ENCODE data around the gene CCDC85B.

The CCDC85B gene

DNA sequence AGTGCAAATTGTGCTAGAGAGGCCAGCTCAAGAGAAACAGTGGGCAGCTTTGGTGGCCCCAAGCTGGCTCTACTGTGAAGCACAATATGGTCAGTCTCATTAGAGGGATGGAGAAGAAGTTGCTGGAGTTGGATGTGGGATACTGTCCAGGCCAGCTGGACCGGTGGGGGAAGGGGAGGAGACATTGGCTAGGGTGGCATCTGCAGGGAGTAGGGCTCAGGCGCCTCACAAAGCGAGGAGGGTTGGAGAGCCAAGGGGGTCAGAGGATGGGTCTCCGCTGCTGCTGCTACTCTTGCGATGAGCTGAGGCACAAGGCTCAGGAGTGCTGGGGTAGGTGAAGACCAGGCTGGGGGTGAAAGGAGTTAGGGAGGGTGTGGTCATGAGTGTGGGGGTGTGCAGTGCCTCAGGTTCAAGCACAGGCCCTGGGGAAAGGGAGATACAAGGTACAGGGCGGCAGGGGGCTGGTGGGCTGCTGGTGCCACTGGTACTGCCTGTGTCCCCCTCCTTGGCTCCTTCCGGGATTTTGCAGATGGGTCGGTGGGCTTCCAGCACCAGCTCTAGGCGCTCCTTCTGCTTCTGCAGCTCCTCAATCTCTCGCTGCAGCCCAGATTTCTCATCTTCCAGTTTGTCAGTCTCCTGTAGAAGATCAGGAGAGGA, 2.3 kb downstream of the CCDC85B start:
- no peak overlapping the region for H3K4me3 ChIP-seq (ENCODE audit: low read length)
- no peak for DNase-seq (ENCODE audit: low read depth)
- TF ChIP-seq CTCF (conservative IDR thresholded peaks at IDR 0.05; ENCODE audit: low read depth, low read length), result no peak

- no peak for TF ChIP-seq CTCF (conservative IDR thresholded peaks at IDR 0.05; ENCODE audit: low read depth, low read length)
- no peak for DNase-seq (ENCODE audit: low read depth)
- H3K4me3 ChIP-seq (ENCODE audit: low read length), result no peak overlapping the region
Observed at GRCh38 chr11:65894034-65894591, 3.6 kb downstream of the CCDC85B start.

DNA sequence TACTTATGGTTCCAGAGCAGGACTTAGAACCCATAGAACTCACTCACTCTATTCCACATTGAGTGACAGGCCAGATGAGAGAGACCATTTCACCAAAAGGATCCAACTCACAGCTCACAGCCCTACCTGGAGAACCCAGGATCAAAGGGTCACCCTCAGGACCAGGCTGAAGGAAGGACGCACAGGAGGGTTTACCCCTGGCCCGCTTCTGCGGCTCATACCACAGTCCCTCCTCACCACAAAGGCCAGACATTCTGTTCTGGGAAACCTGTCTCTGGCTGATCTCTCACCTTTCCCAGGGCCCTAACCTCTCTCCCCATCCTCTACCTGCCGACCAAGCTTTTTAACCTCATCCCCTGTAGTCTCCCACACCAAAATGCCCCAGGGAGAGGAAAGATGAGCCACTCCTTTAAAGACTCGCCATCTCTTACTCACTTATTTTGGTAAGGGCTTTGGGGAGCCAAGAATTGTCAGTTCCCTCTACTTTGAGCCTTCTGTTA, 5.1 kb downstream of the CCDC85B start:
- H3K4me3 ChIP-seq (ENCODE audit: low read length), result no peak overlapping the region
- no peak for TF ChIP-seq CTCF (conservative IDR thresholded peaks at IDR 0.05; ENCODE audit: low read depth, low read length)
- no peak for DNase-seq (ENCODE audit: low read depth)

GRCh38 chr11:65896034-65896999, 5.8 kb downstream of the CCDC85B start:
- no peak overlapping the region for H3K4me3 ChIP-seq (ENCODE audit: low read length)
- no peak for TF ChIP-seq CTCF (conservative IDR thresholded peaks at IDR 0.05; ENCODE audit: low read depth, low read length)
- DNase-seq (ENCODE audit: low read depth), result no peak

DNA sequence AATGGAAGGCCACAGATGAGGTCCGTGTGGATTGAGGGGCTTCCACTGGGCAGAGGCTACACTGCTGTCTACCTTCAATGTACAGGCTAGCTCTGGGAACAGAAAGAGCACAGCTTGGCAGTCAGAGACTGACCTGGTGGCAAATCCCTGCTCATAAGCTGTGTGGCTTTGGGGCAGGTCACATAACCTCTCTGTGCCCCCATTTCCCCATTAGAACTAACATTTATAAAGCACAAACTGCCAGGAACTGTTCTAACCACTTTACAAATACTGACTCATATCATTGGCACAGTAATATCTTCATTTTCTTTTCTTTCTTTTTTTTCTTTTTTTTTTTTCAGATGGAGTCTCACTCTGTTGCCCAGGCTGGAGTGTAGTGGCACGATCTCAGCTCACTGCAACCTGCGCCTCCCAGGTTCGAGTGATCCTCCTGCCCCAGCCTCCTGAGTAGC, 6.6 kb downstream of the CCDC85B start:
- H3K4me3 ChIP-seq (ENCODE audit: low read length), result no peak overlapping the region
- DNase-seq (ENCODE audit: low read depth), result no peak
- no peak for TF ChIP-seq CTCF (conservative IDR thresholded peaks at IDR 0.05; ENCODE audit: low read depth, low read length)

- peak overlapping the region; percentile 88 for H3K4me3 ChIP-seq (ENCODE audit: low read length)
- no peak for TF ChIP-seq CTCF (conservative IDR thresholded peaks at IDR 0.05; ENCODE audit: low read depth, low read length)
- no peak for DNase-seq (ENCODE audit: low read depth)
Observed at GRCh38 chr11:65898656-65899355, 8.3 kb downstream of the CCDC85B start.

Data from retinal pigment epithelial cell (primary cell).